Measurements from ENCODE around the gene AMPD3.

The AMPD3 gene

GRCh38 chr11:10478066-10478465 lies 23.0 kb downstream of the AMPD3 start:
- TF ChIP-seq, protein P1, sequence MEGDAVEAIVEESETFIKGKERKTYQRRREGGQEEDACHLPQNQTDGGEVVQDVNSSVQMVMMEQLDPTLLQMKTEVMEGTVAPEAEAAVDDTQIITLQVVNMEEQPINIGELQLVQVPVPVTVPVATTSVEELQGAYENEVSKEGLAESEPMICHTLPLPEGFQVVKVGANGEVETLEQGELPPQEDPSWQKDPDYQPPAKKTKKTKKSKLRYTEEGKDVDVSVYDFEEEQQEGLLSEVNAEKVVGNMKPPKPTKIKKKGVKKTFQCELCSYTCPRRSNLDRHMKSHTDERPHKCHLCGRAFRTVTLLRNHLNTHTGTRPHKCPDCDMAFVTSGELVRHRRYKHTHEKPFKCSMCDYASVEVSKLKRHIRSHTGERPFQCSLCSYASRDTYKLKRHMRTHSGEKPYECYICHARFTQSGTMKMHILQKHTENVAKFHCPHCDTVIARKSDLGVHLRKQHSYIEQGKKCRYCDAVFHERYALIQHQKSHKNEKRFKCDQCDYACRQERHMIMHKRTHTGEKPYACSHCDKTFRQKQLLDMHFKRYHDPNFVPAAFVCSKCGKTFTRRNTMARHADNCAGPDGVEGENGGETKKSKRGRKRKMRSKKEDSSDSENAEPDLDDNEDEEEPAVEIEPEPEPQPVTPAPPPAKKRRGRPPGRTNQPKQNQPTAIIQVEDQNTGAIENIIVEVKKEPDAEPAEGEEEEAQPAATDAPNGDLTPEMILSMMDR (conservative IDR thresholded peaks at IDR 0.05; ENCODE audit: low read depth, low read length), result no peak
- DNase-seq (ENCODE audit: low read depth), result no peak
- H3K4me3 ChIP-seq (ENCODE audit: low read depth, low read length), result no peak overlapping the region

DNA sequence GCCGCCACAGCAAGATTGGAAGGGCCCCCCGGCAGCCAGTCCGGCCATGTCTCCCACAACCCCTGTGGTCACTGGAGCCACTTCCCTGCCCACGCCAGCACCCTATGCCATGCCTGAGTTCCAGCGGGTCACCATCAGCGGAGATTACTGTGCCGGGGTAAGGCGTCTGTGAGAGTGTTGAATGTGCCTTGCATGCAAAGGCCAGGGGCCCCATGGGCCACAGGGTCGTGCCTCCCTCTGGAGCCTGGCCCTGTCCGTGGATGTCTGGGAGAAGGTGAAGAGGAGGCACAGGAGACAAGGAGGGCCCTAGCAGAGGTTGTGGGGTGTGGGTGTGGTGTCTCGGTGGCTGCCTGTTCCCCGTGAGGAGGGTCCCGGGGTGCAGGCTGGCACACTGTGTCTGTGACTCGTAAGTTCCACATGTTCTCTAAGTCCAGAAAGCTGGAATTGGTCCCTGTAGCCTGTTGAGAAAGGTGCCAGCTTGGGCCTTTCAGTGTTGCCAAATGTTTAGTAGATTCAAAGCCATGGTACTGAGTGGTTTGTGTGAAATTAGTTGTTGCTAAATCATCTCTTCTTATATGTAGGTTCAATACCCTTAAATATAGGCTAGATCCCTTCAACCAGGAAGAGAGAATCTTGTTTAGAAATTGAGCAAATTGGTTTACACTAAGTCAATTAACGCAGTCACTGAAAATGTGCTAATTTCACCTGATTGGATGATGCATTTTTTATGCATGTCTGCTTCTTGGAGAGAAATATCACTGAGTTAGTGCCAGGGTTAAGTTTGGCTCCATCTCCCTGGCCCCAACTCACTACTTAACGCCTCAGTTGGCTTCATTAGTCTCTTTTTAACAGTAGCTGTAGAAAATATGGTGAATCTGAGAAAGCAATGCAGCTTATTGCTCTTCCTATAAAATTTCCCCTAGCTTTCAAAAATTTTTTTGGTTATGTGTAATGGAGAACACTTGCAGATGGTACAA lies 23.8 kb downstream of the AMPD3 start:
- H3K4me3 ChIP-seq (ENCODE audit: low read depth, low read length), result no peak overlapping the region
- no peak for DNase-seq (ENCODE audit: low read depth)
- TF ChIP-seq, protein P1 (conservative IDR thresholded peaks at IDR 0.05; ENCODE audit: low read depth, low read length), result no peak

GRCh38 chr11:10480026-10480425 lies 25.0 kb downstream of the AMPD3 start:
- no peak for DNase-seq (ENCODE audit: low read depth)
- H3K4me3 ChIP-seq (ENCODE audit: low read depth, low read length), result no peak overlapping the region
- TF ChIP-seq, protein P1 (conservative IDR thresholded peaks at IDR 0.05; ENCODE audit: low read depth, low read length), result no peak

GRCh38 chr11:10480760-10481159 lies 25.7 kb downstream of the AMPD3 start:
- TF ChIP-seq, protein P1 (conservative IDR thresholded peaks at IDR 0.05; ENCODE audit: low read depth, low read length), result no peak
- DNase-seq (ENCODE audit: low read depth), result no peak
- no peak overlapping the region for H3K4me3 ChIP-seq (ENCODE audit: low read depth, low read length)

- DNase-seq (ENCODE audit: low read depth), result no peak
- TF ChIP-seq, protein P1 (conservative IDR thresholded peaks at IDR 0.05; ENCODE audit: low read depth, low read length), result no peak
- H3K4me3 ChIP-seq (ENCODE audit: low read depth, low read length), result no peak overlapping the region
Measured at GRCh38 chr11:10481560-10482349, 26.7 kb downstream of the AMPD3 start.

DNA sequence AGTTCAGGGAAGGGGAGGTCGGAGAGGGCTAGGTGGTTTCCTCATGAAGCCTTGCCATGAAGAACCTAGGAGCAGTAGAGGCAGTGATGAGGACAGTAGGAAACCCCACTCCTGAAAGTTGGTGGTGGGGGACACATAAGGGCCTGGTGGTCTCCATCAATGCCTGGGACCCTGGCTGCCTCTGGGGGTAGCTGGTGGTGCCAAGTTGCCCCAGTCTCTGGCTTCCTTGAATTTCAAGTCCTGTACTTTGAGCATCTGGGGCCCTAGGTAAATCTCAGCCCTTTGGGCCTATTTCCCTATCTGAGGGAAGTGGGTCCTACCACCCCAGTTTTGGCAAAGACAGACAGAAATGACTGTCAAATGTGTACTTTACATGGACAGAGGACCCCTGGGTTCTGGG lies 28.1 kb downstream of the AMPD3 start:
- TF ChIP-seq, protein P1 (conservative IDR thresholded peaks at IDR 0.05; ENCODE audit: low read depth, low read length), result no peak
- no peak for DNase-seq (ENCODE audit: low read depth)
- H3K4me3 ChIP-seq (ENCODE audit: low read depth, low read length), result no peak overlapping the region
